Osteoblast (primary cell): ENCODE results near the gene M1AP. TPM values are rescaled to one million over a fixed set of nuclear protein-coding genes. Genes with fewer than 3 reads are reported as not detected.
"Not testable (repeated sequence)": the region's sequence is repeated elsewhere in the genome, so short reads cannot be mapped to it uniquely, and the experiment has no call there.

Experiments used
- DNase-seq: peaks from one replicate; pipeline ENCODE4 v3.0.0; 2011; ENCODE audit warnings: low spot score, mixed read lengths; ENCODE audit not compliant: insufficient read length; ENCODE audit errors: missing footprints
- H2AFZ ChIP-seq: 2 replicates; pipeline ENCODE4 v1.6.0; 2011; ENCODE audit warnings: mild to moderate bottlenecking, low read length
- H3K27ac ChIP-seq: 2 replicates; pipeline ENCODE4 v1.5.1; 2011; ENCODE audit warnings: mild to moderate bottlenecking, low read depth, low read length, moderate library complexity
- H3K27me3 ChIP-seq: 2 replicates; pipeline ENCODE4 v1.6.0; 2012; ENCODE audit warnings: mild to moderate bottlenecking, control low read depth, inconsistent platforms, low read length, moderate library complexity; ENCODE audit not compliant: insufficient read depth
- H3K36me3 ChIP-seq: 2 replicates; pipeline ENCODE4 v1.5.1; 2011; ENCODE audit warnings: mild to moderate bottlenecking, low read length, control low read depth, moderate library complexity; ENCODE audit not compliant: insufficient read depth
- H3K4me1 ChIP-seq: 2 replicates; pipeline ENCODE4 v1.5.1; 2011; ENCODE audit warnings: mild to moderate bottlenecking, low read length, control low read depth, moderate library complexity; ENCODE audit not compliant: insufficient read depth
- H3K4me2 ChIP-seq: 2 replicates; pipeline ENCODE4 v1.6.0; 2011; ENCODE audit warnings: mild to moderate bottlenecking, low read length; ENCODE audit not compliant: insufficient read depth
- H3K4me3 ChIP-seq: fragments of 200-600 bp; sonication (generic); 3 replicates; pipeline ENCODE4 v1.5.1; 2012; ENCODE audit warnings: mild to moderate bottlenecking, low read length, inconsistent platforms; ENCODE audit not compliant: insufficient read depth
- H3K79me2 ChIP-seq: 2 replicates; pipeline ENCODE4 v1.6.0; 2012; ENCODE audit warnings: mild to moderate bottlenecking, low read length, control low read depth, inconsistent platforms; ENCODE audit not compliant: insufficient read depth
- H3K9me3 ChIP-seq: 2 replicates; pipeline ENCODE4 v1.5.1; 2011; ENCODE audit warnings: low read depth, low read length, control low read depth
- H4K20me1 ChIP-seq: 2 replicates; pipeline ENCODE4 v1.6.0; 2012; ENCODE audit warnings: mild to moderate bottlenecking, low read length, control low read depth; ENCODE audit not compliant: insufficient read depth
- total RNA-seq: library from RNA; depleted of rRNA; stranded (reverse); fragments of >200 nt; gene quantifications from 2 replicates; pipeline ENCODE4 v1.2.3, GENCODE V29; 2012
- TF ChIP-seq, protein P1 (sequence below): IDR thresholded peaks from 2 replicates; pipeline ENCODE4 v1.5.1; 2011; ENCODE audit warnings: mild to moderate bottlenecking, low read depth, low read length, moderate library complexity; ENCODE audit errors: extremely low read depth

The M1AP gene
- total RNA-seq, 1 donor, result under 0.01 TPM

DNA sequence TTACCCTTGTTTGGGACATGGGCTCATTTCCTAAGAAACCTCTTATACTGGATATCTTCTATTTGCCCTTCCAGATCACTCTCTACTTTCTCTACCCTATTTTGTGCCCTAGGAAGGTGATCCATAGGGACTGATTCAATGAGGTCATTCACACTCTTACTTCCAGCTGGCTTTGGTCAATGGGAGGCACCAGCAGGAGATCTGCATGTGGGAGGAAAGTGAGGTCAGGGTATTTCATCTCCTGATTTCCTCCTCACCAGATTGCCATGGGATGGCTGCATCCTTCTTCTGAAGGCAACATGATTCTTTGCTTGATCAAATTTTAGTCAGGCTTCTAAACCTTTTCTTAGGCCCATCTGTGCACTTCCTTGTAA lies 15.2 kb downstream of the M1AP start:
- Histone ChIP-seq H3K27me3 (peaks cover 3% of the 10 kb centered on the region), H3K79me2 (no peaks in the 10 kb centered on the region), H3K4me2 (no peak overlapping the region), H2AFZ (no peak overlapping the region), H3K4me1 (no peaks in the 10 kb centered on the region), H3K4me3 (no peak overlapping the region), H3K27ac (no peak overlapping the region), H3K9me3 (no peaks in the 10 kb centered on the region), H4K20me1 (no peaks in the 10 kb centered on the region), H3K36me3 (no peaks in the 10 kb centered on the region)
- DNase-seq, result no peak
- TF ChIP-seq, protein P1, sequence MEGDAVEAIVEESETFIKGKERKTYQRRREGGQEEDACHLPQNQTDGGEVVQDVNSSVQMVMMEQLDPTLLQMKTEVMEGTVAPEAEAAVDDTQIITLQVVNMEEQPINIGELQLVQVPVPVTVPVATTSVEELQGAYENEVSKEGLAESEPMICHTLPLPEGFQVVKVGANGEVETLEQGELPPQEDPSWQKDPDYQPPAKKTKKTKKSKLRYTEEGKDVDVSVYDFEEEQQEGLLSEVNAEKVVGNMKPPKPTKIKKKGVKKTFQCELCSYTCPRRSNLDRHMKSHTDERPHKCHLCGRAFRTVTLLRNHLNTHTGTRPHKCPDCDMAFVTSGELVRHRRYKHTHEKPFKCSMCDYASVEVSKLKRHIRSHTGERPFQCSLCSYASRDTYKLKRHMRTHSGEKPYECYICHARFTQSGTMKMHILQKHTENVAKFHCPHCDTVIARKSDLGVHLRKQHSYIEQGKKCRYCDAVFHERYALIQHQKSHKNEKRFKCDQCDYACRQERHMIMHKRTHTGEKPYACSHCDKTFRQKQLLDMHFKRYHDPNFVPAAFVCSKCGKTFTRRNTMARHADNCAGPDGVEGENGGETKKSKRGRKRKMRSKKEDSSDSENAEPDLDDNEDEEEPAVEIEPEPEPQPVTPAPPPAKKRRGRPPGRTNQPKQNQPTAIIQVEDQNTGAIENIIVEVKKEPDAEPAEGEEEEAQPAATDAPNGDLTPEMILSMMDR, result no peak

DNA sequence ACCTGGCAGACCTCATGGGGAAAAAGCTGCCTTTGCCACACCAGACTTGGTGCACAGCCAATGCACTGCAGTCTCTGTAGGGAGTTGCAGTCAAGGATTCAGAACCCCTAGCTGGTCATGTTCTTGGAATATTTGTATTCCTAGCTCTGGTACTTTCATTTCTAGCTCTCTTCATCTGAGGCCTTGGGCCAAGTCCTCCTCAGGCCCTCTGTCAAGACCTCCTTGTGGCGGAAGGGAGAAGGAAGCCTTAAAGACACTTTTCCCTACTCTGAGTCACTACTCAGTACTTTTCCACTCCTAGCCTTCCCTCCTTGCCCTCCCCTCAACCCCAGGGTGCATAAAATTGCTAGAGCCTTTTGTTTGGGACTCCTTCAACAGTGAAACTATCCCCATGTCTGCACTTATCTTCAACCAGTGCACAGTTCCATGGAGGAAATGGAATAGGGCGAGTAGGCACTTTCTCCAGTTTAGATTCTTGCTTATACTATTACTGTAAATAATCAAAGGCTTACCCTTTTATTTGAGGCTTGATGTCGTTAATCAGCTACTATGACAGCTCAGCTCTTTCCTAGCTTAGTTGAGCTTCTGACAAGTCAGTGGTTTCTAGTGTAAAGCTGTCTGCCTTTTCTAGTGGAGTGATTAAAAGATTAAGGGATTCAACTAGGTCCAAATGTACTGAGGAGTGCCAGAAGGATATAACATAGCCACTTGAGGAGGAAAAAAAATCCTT lies 15.8 kb downstream of the M1AP start:
- DNase-seq, result no peak
- no peaks in the 10 kb centered on the region for H3K9me3 ChIP-seq
- H3K4me3 ChIP-seq, result no peak overlapping the region
- H3K27ac ChIP-seq, result no peak overlapping the region
- TF ChIP-seq, protein P1, result peak; percentile 16
- no peaks in the 10 kb centered on the region for H3K36me3 ChIP-seq
- no peaks in the 10 kb centered on the region for H4K20me1 ChIP-seq
- H3K4me2 ChIP-seq, result no peak overlapping the region
- no peaks in the 10 kb centered on the region for H3K4me1 ChIP-seq
- H3K27me3 ChIP-seq, result peaks cover under 1% of the 10 kb centered on the region
- H3K79me2 ChIP-seq, result no peaks in the 10 kb centered on the region
- H2AFZ ChIP-seq, result peak overlapping the region; percentile 23

DNA sequence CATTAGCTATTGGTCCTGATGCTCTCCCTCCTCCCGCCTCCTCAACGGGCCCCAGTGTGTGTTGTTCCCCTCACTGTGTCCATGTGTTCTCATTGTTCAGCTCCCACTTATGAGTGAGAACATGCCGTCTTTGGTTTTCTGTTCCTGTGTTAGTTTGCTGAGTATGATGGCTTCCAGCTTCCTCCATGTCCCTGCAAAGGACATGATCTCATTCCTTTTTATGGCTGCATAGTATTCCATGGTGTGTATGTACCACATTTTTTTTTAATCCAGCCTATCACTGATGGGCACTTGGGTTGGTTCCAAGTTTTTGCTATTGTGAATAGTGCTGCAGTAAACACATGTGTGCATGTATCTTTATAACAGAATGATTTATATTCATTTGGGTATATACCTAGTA lies 17.7 kb downstream of the M1AP start:
- H3K9me3 ChIP-seq, H3K4me3 ChIP-seq, DNase-seq, H2AFZ ChIP-seq, H3K4me1 ChIP-seq, H4K20me1 ChIP-seq, H3K36me3 ChIP-seq, H3K27me3 ChIP-seq, H3K79me2 ChIP-seq, H3K27ac ChIP-seq, H3K4me2 ChIP-seq: not testable (repeated sequence)

DNA sequence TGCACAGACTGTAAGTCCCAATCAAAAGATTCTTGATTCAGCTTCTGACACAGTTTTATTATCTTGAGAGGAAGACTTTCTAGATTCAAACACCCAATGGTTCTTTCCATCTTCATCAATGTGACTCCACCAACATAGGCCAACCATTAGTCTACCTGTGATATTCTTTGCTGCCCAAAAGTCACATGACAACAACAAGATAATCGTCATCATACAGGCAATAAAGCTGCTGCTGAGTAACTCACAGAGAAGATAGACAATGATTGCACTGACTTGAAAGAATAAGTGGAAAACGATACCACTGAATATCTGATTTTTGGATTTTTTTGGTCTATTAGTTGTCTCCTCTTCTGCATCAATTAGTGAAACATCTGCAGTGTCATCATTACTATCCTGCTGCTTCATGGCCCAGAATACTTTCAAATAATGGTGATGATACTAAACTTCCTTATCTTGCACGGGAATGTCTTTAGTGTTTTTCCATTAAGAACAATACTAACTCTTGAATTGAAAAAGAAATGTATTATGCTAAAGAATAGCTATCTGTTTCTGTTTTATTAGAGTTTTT lies 19.5 kb downstream of the M1AP start:
- Histone ChIP-seq H3K4me2 (no peak overlapping the region), H4K20me1 (no peaks in the 10 kb centered on the region), H3K36me3 (no peaks in the 10 kb centered on the region), H3K27me3 (no peaks in the 10 kb centered on the region), H3K4me1 (no peaks in the 10 kb centered on the region), H3K9me3 (no peaks in the 10 kb centered on the region), H3K27ac (no peak overlapping the region), H3K4me3 (no peak overlapping the region), H2AFZ (no peak overlapping the region), H3K79me2 (no peaks in the 10 kb centered on the region)
- TF ChIP-seq, protein P1, result no peak
- DNase-seq, result no peak
